NT2/D1 (cell line): ENCODE measurements around the gene TMCO4.

Experiments
- DNase-seq: peaks from one replicate; pipeline ENCODE4 v3.0.0-alpha.2; 2011; ENCODE audit warnings: low read depth, low spot score
- H3K27me3 ChIP-seq: 2 replicates; pipeline ENCODE4 v1.6.0; 2011; ENCODE audit warnings: mild to moderate bottlenecking; ENCODE audit not compliant: insufficient read length, insufficient read depth
- H3K36me3 ChIP-seq: 2 replicates; pipeline ENCODE4 v1.6.1; 2011; ENCODE audit warnings: mild to moderate bottlenecking, low read length, mixed read lengths; ENCODE audit not compliant: insufficient read depth, insufficient read length
- H3K4me1 ChIP-seq: 2 replicates; pipeline ENCODE4 v1.5.1; 2011; ENCODE audit not compliant: insufficient read depth, insufficient read length
- H3K4me3 ChIP-seq: 2 replicates; pipeline ENCODE4 v1.5.1; 2011; ENCODE audit warnings: low read depth; ENCODE audit not compliant: insufficient read length
- H3K9ac ChIP-seq: 2 replicates; pipeline ENCODE4 v1.6.0; 2011; ENCODE audit warnings: low read depth; ENCODE audit not compliant: insufficient read length
- H3K9me3 ChIP-seq: 2 replicates; pipeline ENCODE4 v1.5.1; 2011; ENCODE audit warnings: mild to moderate bottlenecking, low read length; ENCODE audit not compliant: insufficient read depth
- SUZ12 ChIP-seq: IDR thresholded peaks from 2 replicates; pipeline ENCODE4 v1.6.1; 2011; ENCODE audit not compliant: insufficient read length, insufficient read depth; ENCODE audit errors: extremely low read depth
- YY1 ChIP-seq: IDR thresholded peaks from 2 replicates; pipeline ENCODE4 v1.6.1; 2011; ENCODE audit not compliant: insufficient read length, insufficient read depth
- ZNF274 ChIP-seq: IDR thresholded peaks from 2 replicates; pipeline ENCODE4 v1.6.1; 2011; ENCODE audit warnings: mild to moderate bottlenecking, low read depth, low read length

TMCO4 gene

GRCh38 chr1:19754482-19754881 is 45.2 kb downstream of the TMCO4 start:
- no peaks in the 10 kb centered on the region for H3K27me3 ChIP-seq
- H3K9ac ChIP-seq = no peak overlapping the region
- H3K36me3 ChIP-seq = no peaks in the 10 kb centered on the region
- no peak for DNase-seq
- no peak overlapping the region for H3K4me3 ChIP-seq
- H3K9me3 ChIP-seq = no peaks in the 10 kb centered on the region
- TF ChIP-seq ZNF274 = no peak
- no peak for TF ChIP-seq YY1
- no peaks in the 10 kb centered on the region for H3K4me1 ChIP-seq

GRCh38 chr1:19752083-19752696 is 47.5 kb downstream of the TMCO4 start:
- Histone ChIP-seq H3K27me3 (no peaks in the 10 kb centered on the region), H3K4me1 (no peaks in the 10 kb centered on the region), H3K9me3 (no peaks in the 10 kb centered on the region), H3K36me3 (no peaks in the 10 kb centered on the region), H3K9ac (no peak overlapping the region), H3K4me3 (no peak overlapping the region)
- no peak for TF ChIP-seq ZNF274
- no peak for TF ChIP-seq YY1
- TF ChIP-seq SUZ12 = no peak
- no peak for DNase-seq

GRCh38 chr1:19750882-19751276 is 48.8 kb downstream of the TMCO4 start:
- TF ChIP-seq YY1 (no peak), ZNF274 (no peak), SUZ12 (no peak)
- no peak overlapping the region for H3K4me3 ChIP-seq
- no peak overlapping the region for H3K9ac ChIP-seq
- no peaks in the 10 kb centered on the region for H3K27me3 ChIP-seq
- no peak for DNase-seq
- no peaks in the 10 kb centered on the region for H3K9me3 ChIP-seq
- H3K36me3 ChIP-seq = no peaks in the 10 kb centered on the region
- no peaks in the 10 kb centered on the region for H3K4me1 ChIP-seq

GRCh38 chr1:19750101-19750881 is 49.4 kb downstream of the TMCO4 start:
- no peaks in the 10 kb centered on the region for H3K27me3 ChIP-seq
- no peaks in the 10 kb centered on the region for H3K36me3 ChIP-seq
- H3K9me3 ChIP-seq = no peaks in the 10 kb centered on the region
- TF ChIP-seq ZNF274 = no peak
- no peak for TF ChIP-seq YY1
- no peak for TF ChIP-seq SUZ12
- no peak overlapping the region for H3K4me3 ChIP-seq
- no peaks in the 10 kb centered on the region for H3K4me1 ChIP-seq
- H3K9ac ChIP-seq = no peak overlapping the region
- DNase-seq = no peak

GRCh38 chr1:19749685-19750084 is 50.0 kb downstream of the TMCO4 start:
- H3K27me3 ChIP-seq = no peaks in the 10 kb centered on the region
- TF ChIP-seq YY1 = no peak
- no peak overlapping the region for H3K4me3 ChIP-seq
- H3K9ac ChIP-seq = no peak overlapping the region
- H3K4me1 ChIP-seq = no peaks in the 10 kb centered on the region
- H3K36me3 ChIP-seq = no peaks in the 10 kb centered on the region
- no peak for DNase-seq
- H3K9me3 ChIP-seq = no peaks in the 10 kb centered on the region

GRCh38 chr1:19747761-19748160 is 52.0 kb downstream of the TMCO4 start:
- TF ChIP-seq YY1 (no peak), SUZ12 (no peak), ZNF274 (no peak)
- no peak overlapping the region for H3K9ac ChIP-seq
- H3K4me1 ChIP-seq = no peaks in the 10 kb centered on the region
- no peak for DNase-seq
- no peaks in the 10 kb centered on the region for H3K9me3 ChIP-seq
- no peaks in the 10 kb centered on the region for H3K36me3 ChIP-seq
- no peak overlapping the region for H3K4me3 ChIP-seq
- no peaks in the 10 kb centered on the region for H3K27me3 ChIP-seq

GRCh38 chr1:19744886-19745285 is 54.8 kb downstream of the TMCO4 start:
- H3K27me3 ChIP-seq = no peaks in the 10 kb centered on the region

GRCh38 chr1:19744335-19744743 is 55.4 kb downstream of the TMCO4 start:
- H3K36me3 ChIP-seq = no peaks in the 10 kb centered on the region
- H3K9me3 ChIP-seq = no peaks in the 10 kb centered on the region
- H3K4me1 ChIP-seq = no peaks in the 10 kb centered on the region
- TF ChIP-seq ZNF274 (no peak), YY1 (no peak), SUZ12 (no peak)
- DNase-seq = no peak
- no peak overlapping the region for H3K4me3 ChIP-seq
- no peak overlapping the region for H3K9ac ChIP-seq
- no peaks in the 10 kb centered on the region for H3K27me3 ChIP-seq

More at GRCh38 chr1:19744886-19745285, 54.8 kb downstream of the TMCO4 start:
- no peak for TF ChIP-seq SUZ12
- no peaks in the 10 kb centered on the region for H3K36me3 ChIP-seq
- DNase-seq = no peak
- no peak overlapping the region for H3K9ac ChIP-seq
- H3K4me1 ChIP-seq = no peaks in the 10 kb centered on the region
- no peaks in the 10 kb centered on the region for H3K9me3 ChIP-seq
- H3K4me3 ChIP-seq = no peak overlapping the region
